ENCODE data around the gene SNX24. TPM values are rescaled to one million over a fixed set of nuclear protein-coding genes. Genes with fewer than 3 reads are reported as not detected.
A peak's percentile ranks its signal among the peaks of the same experiment; 100 is the strongest.

SNX24 gene
- total and polyA plus RNA-seq, 9 of the 15 experiments (the other 6 are each of a cell fraction or from before 2014, with no cell fraction given) = 5.3 to 10.1 (median 7.9) TPM

- TF ChIP-seq E2F8 (IDR thresholded peaks at IDR 0.05; ENCODE audit: low read depth, partially characterized antibody) = peak; percentile 40
- no peak for TF ChIP-seq BRF2 (IDR thresholded peaks at IDR 0.05; ENCODE audit: borderline replicate concordance, insufficient read depth, insufficient read length)
- no peak for TF ChIP-seq ZNF644 (tag; IDR thresholded peaks at IDR 0.05; ENCODE audit: low read depth)
- TF ChIP-seq PCBP2 (IDR thresholded peaks at IDR 0.05; ENCODE audit: low read depth, low read length, poor library complexity, severe bottlenecking) = no peak
- no peak for TF ChIP-seq HIVEP1 (CRISPR knock-in tag; IDR thresholded peaks at IDR 0.05)
- TF ChIP-seq SMARCE1 (IDR thresholded peaks at IDR 0.05) = peak; percentile 98
- no peak for TF ChIP-seq KAT7 (CRISPR knock-in tag; IDR thresholded peaks at IDR 0.05; ENCODE audit: borderline replicate concordance)
- TF ChIP-seq ZBTB8A (IDR thresholded peaks at IDR 0.05; ENCODE audit: partially characterized antibody) = no peak
- no peak for TF ChIP-seq ZNF431 (CRISPR knock-in tag; IDR thresholded peaks at IDR 0.05)
- TF ChIP-seq HDAC8 (tag; IDR thresholded peaks at IDR 0.05) = no peak
- peak; percentile 86 for TF ChIP-seq NCOR1 (IDR thresholded peaks at IDR 0.05)
- TF ChIP-seq USF2 (CRISPR knock-in tag; IDR thresholded peaks at IDR 0.05) = no peak
- no peak for TF ChIP-seq ZNF134 (CRISPR knock-in tag; conservative IDR thresholded peaks at IDR 0.05)
- peak; percentile 84 for TF ChIP-seq EHMT2 (IDR thresholded peaks at IDR 0.05)
- no peak for TF ChIP-seq MCM3 (IDR thresholded peaks at IDR 0.05)
- TF ChIP-seq EP400 (IDR thresholded peaks at IDR 0.05) = no peak
- TF ChIP-seq CREM (IDR thresholded peaks at IDR 0.05; ENCODE audit: low read depth) = peak; percentile 38; the same call in 1 of the 2 replicates
- no peak for TF ChIP-seq FIP1L1 (IDR thresholded peaks at IDR 0.05; ENCODE audit: low read depth, low read length, poor library complexity, severe bottlenecking)
- TF ChIP-seq ZNF589 (CRISPR knock-in tag; IDR thresholded peaks at IDR 0.05; ENCODE audit: low read depth) = no peak
- no peak for TF ChIP-seq HMGXB4 (CRISPR knock-in tag; IDR thresholded peaks at IDR 0.05)
- no peak; the same call in 1 of the 2 replicates for TF ChIP-seq ZNF395 (CRISPR knock-in tag; IDR thresholded peaks at IDR 0.05)
- no peak for TF ChIP-seq COPS2 (conservative IDR thresholded peaks at IDR 0.05)
- no peak for TF ChIP-seq ZNF24 (IDR thresholded peaks at IDR 0.05)
- TF ChIP-seq CEBPB (tag; IDR thresholded peaks at IDR 0.05) = peak; percentile 90
Measured at GRCh38 chr5:122863240-122863639, 17.8 kb downstream of the SNX24 start (continued).
